ENCODE results near the gene ZNF283.

The ZNF283 gene
- 17.8 to 31.7 (median 23.8) reads per million in 4 experiments for total RNA-seq

- DNase-seq = peak; percentile 75
These were observed at the start of gene ZNF283 for GRCh38 chr19:43826787-43827754. Gene ZNF283 (plus strand): TSS chr19:43827321. CDS start chr19:43833505, 6,184 bp downstream.

DNA sequence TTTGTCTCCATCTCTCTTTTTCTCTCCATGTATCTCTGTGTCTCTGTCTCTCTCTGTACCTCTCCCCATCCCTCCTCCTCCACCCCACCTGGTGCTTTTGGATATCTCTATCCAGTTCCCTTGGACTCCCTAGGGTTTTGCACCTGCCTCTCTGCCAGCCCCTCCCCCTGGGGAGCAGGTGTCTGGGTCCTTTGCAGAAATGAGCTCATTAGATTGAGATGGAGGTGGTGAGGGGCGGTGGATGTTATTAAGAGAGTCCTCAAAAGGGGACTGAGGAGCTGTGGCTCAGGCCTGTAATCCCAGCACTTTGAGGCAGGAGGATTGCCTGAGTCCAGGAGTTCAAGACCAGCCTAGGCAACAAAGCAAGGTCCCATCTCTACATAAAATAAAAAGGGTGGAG is 48.5 kb upstream of the ZNF283 start:
- no peak for DNase-seq

DNA sequence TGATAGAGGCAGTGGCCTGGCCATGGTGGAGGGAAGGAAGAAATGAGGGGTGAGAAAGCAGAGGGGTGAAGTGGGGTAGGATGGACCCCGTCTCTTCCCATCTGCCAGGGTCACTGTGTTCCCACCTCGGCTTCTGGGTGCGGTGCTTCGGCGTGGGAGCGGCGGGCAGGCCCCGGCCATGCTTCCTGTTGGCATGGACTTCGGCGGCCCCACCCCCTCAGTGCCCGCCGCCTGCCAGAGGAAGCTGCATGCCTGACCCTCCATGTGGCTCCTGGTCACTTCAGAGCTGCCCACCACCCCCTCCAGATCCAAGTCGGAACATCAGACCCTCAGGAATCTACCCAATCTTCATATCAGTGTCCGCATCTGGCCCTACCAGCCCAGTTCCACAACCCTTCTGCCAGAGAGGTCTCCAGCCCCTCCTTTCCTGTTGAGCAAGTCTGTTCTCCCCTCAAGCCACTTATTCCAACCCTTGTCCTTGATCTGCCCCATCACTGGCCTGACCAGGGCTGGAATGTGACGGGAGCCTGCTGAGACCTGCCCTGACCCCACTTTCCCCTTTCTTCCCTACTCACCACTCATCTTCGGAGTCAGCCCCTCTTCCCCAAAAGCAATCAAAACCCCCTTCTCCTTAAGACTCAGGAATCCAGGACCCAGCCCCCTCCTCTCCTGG is 47.8 kb upstream of the ZNF283 start:
- no peak for DNase-seq

GRCh38 chr19:43779820-43780219 is 47.3 kb upstream of the ZNF283 start:
- no peak for DNase-seq

DNA sequence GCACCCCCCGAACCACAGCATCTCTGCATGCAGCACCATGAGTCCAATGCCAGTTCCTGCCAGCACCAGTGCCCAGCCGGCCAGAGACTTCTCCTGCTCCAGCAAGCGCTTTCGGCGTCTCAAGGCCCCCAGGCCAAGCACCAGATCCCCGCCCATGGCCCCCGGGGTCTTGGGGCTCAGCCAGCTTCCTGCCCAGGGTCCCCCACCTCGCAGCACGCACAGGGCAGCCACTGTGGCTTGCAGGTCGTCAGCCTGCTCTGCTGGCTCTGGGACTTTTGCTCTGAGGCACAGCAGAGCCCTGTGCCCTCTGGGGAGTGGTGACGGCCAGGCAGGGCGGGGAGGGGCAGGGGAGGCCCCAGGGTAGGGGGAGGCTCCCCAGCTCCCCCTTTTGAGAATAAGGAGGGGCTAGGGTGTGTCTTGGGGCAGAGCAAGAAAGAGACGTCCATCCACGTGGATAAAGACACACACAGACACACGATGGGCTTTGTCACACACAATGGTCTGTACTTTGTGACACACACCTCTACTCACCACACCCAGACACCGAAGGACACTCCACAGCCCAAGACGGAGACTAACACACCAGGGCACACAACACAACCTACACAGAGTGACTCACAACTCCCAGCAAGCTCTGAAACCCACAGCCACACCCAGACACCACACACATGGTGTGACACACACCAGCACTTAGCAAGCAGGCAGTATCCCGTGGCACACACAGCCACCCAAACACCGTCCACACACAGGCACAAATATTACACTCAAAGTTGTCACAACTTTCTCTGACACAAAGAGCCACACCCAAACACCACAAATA is 46.2 kb upstream of the ZNF283 start, which contains the start of gene KCNN4:
Gene KCNN4 (minus strand): TSS at position 268 of the 820 bp plus-strand sequence. CDS start 112 bp downstream, at position 156.
- no peak for DNase-seq

- no peak for DNase-seq
These were observed 45.4 kb upstream of the ZNF283 start for GRCh38 chr19:43781630-43782310.

DNA sequence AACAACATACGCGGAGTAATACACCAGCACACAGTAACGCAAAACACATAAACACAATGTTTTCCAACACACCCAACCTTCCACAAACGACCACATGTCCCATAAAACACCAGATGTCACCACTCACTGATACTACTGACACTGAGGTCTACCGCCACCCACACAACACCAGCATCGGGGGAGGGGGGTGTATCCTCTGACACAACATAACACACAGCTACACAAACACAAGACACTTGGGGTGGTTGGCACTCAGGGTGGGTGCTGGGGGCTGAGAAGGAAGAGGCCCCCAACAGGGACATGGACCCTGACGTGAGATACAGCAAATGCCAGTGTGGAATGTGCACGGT is 44.8 kb upstream of the ZNF283 start:
- no peak for DNase-seq

- DNase-seq = no peak
These were observed 44.4 kb upstream of the ZNF283 start for GRCh38 chr19:43782689-43783231.

GRCh38 chr19:43783636-43784035 is 43.5 kb upstream of the ZNF283 start:
- DNase-seq = no peak

DNA sequence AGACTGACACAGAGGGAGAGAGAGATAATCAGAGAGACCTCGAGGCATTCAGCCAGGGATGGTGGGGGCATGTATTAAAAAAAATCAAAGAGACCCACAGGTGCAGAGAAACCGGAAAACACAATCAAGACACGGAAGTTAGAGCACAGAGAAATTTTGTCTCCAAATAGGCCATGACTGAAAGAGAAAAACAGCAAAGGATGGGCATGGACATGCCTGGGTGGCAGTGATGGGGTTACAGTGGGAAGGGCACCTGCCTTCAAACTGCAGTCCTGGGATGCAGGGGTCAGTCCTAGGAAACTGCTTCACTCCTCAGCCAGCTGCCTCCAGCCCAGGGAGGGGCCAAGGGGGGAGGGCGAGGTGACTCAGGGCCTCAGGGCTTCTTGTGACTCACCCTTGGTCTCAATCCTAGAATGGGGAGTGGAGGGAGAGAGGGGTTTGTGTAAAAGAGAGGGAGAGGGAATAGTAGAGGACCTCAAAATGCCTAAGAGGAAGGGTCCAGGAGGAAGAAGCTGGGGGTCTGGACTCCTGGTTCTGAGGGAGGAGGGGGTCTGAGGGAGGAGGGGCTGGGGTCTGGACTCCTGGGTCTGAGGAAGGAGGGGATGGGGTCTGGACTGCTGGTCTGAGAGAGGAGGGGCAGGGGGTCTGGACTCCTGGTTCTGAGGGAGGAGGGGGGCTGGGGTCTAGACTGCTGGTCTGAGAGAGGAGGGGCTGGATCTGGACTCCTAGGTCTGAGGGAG is 42.7 kb upstream of the ZNF283 start:
- DNase-seq = peak; percentile 15

DNA sequence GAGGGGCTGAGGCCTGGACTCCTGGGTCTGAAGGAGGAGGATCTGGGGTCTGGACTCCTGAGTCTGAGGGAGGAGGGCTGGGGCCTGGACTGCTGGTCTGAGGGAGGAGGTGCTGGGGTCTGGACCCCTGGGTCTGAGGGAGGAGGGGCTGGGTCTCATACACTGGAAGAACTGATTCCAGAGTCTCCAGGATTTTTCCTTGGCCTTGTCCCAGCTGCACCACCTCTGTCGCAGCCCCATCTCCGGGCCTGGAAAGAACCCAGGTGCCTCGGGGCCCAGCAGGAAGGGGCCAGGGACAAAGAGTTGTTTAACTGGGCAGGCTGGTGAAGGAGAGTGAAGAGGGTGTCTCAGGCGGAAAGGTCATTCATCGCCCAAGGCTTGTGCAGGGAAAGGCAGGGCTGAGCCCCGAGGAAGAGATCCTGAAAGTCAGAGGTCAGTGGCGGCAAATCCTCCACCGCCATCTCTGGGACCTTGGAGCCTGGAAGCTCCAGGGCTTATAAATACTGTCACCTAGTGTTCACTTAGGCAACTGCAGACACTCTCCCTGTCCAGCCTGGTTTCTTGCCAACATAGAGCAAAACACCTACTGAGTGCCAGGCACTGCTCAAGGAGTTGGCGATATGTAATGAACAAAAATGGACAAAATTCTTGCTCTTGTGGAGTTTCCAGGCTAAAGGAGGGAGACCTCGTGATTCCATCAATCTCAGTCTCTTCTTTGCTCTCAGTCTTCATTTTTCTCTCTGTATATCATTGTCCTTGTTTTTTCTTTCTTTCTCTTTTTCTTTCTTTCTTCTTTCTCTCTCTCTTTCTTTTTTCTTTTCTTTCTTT is 41.9 kb upstream of the ZNF283 start:
- DNase-seq = peak; percentile 18

DNA sequence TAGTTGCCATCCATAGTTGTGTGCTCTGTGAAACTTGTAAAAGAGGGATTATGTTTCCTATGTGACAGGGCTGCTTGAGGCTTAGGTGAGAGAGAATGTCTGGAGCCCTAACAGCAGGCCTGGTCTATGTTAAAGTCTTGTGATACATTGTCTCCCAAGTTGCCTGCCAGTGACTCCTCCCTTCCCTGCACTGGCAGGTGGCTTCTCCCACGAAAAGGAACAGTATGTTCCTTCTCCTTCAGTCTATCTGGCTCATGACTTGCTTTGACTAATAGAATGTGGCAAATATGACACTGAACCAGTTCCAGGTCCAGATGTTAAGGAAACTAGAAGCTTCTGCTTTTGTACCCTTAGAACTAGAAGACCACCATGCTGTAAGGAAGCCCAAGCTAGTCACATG is 40.5 kb upstream of the ZNF283 start:
- no peak for DNase-seq

- no peak for DNase-seq
These were observed 38.1 kb upstream of the ZNF283 start for GRCh38 chr19:43789029-43789428.

- no peak for DNase-seq
These were observed 36.5 kb upstream of the ZNF283 start for GRCh38 chr19:43790587-43790986.

DNA sequence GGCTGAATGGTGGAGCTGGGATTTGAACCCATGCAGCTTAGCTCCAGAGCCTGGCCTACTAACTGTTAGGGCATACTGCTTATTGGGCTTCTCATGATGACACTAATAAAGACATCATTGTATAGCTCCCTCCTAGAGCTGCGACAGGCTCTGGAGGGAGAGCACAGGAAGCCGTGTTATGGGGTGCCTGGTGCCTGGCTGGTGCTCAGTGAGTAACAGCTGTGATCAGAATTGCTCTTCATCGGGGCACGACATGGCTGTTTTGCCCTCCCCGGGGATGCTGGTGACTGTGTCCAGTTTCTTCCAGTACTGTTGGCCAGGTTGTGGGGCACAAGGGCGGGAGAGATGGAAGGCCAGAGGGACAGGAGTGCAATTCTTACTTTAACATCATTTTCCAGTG is 30.0 kb upstream of the ZNF283 start:
- DNase-seq = no peak

DNA sequence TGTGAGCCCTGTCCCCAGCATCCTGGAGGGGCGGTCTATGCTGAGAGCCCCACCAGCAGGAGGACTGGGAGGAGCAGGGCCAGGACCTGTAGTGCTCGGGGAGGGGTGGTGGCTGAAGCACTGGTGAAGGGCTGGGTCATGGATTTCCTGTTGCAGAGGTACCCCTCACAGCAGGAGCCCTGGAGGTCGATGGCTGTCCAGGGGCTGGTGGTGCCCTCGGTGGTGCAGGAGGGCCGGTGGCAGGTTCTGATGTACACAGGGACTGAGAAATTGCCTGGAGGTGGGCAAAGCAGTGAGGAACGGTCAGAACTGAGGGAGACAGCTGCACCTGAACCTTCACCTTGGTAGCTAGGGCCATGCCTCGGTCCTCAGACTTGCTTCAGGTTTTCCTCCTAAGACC is 29.6 kb upstream of the ZNF283 start:
- DNase-seq = no peak

DNA sequence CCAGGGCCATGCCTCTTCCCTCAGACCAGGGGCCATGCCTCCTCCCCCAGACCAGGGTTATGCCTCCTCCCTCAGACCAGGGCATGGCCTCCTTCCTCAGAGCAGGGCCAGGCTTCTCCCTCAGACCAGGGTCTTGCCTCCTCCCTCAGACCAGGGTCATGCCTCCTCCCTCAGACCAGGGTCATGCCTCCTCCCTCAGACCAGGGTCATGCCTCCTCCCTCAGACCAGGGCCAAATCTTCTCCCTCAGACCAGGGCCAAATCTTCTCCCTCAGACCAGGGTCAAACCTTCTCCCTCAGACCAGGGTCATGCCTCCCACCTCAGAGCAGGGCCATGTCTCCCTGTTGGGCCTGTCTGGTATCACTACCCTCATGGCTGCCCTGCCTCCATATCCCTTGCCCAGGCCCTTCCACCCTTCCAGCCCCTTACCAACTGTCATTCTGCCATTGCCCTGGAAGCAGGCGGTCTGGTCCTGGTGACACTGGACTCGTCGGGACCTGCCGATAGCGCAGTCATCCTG is 29.0 kb upstream of the ZNF283 start:
- no peak for DNase-seq

- no peak for DNase-seq
These were observed 28.3 kb upstream of the ZNF283 start for GRCh38 chr19:43798546-43799409.

GRCh38 chr19:43799502-43800142 is 27.5 kb upstream of the ZNF283 start:
- DNase-seq = no peak

Data from effector CD8-positive, alpha-beta T cell (primary cell).